Neural cell (in vitro differentiated cells): Measurements from ENCODE around the gene PCGF1. TPM values are rescaled to one million over a fixed set of nuclear protein-coding genes. Genes with fewer than 3 reads are reported as not detected.

Experiments
- H2AFZ ChIP-seq: fragments of 200-600, 300-800 bp; sonication (generic), shearing (Covaris generic); 2 replicates; pipeline ENCODE4 v1.6.0; 2014; ENCODE audit warnings: low read depth, mild to moderate bottlenecking, antibody characterized with exemption, low read length, moderate library complexity
- H3F3A ChIP-seq: fragments of 200-600 bp; shearing (Covaris generic); 2 replicates; pipeline ENCODE4 v1.6.1; 2016; ENCODE audit warnings: mild to moderate bottlenecking, moderate library complexity, mixed read lengths, antibody characterized with exemption, low read length; ENCODE audit not compliant: insufficient read depth, poor library complexity, severe bottlenecking
- H3K27ac ChIP-seq: fragments of 200-600, 300-800 bp; sonication (generic), shearing (Covaris generic); 2 replicates; pipeline ENCODE4 v1.5.1; 2014; ENCODE audit warnings: mild to moderate bottlenecking, low read length, moderate library complexity
- H3K27me3 ChIP-seq: fragments of 300-800, 200-600 bp; sonication (generic), shearing (Covaris generic); 2 replicates; pipeline ENCODE4 v1.6.0; 2014; ENCODE audit warnings: mild to moderate bottlenecking, low read depth, low read length, moderate library complexity; ENCODE audit not compliant: insufficient read depth
- H3K36me3 ChIP-seq: fragments of 300-800, 200-600 bp; sonication (generic), shearing (Covaris generic); 2 replicates; pipeline ENCODE4 v1.5.1; 2014; ENCODE audit warnings: mild to moderate bottlenecking, antibody characterized with exemption, low read length, moderate library complexity; ENCODE audit not compliant: insufficient read depth
- H3K4me2 ChIP-seq: fragments of 300-800, 200-600 bp; sonication (generic), shearing (Covaris generic); 2 replicates; pipeline ENCODE4 v1.6.0; 2014; ENCODE audit warnings: mild to moderate bottlenecking, low read length
- H3K4me3 ChIP-seq: fragments of 300-800, 200-600 bp; sonication (generic), shearing (Covaris generic); 2 replicates; pipeline ENCODE4 v1.5.1; 2014; ENCODE audit warnings: mild to moderate bottlenecking, low read length, moderate library complexity
- H3K79me2 ChIP-seq: fragments of 200-600 bp; shearing (Covaris generic); replicated peaks from 2 replicates; pipeline ENCODE4 v1.6.0; 2014; ENCODE audit warnings: mild to moderate bottlenecking, low read length, moderate library complexity; ENCODE audit not compliant: insufficient read depth
- H3K9ac ChIP-seq: fragments of 300-800, 200-600 bp; sonication (generic), shearing (Covaris generic); 2 replicates; pipeline ENCODE4 v1.6.1; 2016; ENCODE audit warnings: mild to moderate bottlenecking, low read length, mixed read lengths
- H3K9me2 ChIP-seq: fragments of 200-600 bp; shearing (Covaris generic); 2 replicates; pipeline ENCODE4 v1.6.1; 2016; ENCODE audit warnings: mild to moderate bottlenecking, low read length, mixed read lengths; ENCODE audit not compliant: insufficient read depth
- H3K9me3 ChIP-seq: fragments of 200-600, 300-800 bp; sonication (generic), shearing (Covaris generic); 2 replicates; pipeline ENCODE4 v1.6.1; 2016; ENCODE audit warnings: mild to moderate bottlenecking, mixed run types, low read length, moderate library complexity, mixed read lengths
- H4K20me1 ChIP-seq: fragments of 200-600 bp; shearing (Covaris generic); 2 replicates; pipeline ENCODE4 v1.6.1; 2016; ENCODE audit warnings: mild to moderate bottlenecking, mixed run types; ENCODE audit not compliant: insufficient read depth
- EP300 ChIP-seq: fragments of 450-650 bp; conservative IDR thresholded peaks from 2 replicates; pipeline ENCODE4 v1.6.1; 2014; ENCODE audit warnings: antibody characterized with exemption, mild to moderate bottlenecking, moderate library complexity; ENCODE audit not compliant: poor library complexity, severe bottlenecking
- EZH2 ChIP-seq: fragments of 200-600, 300-800 bp; shearing (Covaris generic), sonication (generic); IDR thresholded peaks from 2 replicates; pipeline ENCODE4 v1.6.1; 2014; ENCODE audit warnings: antibody characterized with exemption, low read length, borderline replicate concordance, mild to moderate bottlenecking; ENCODE audit not compliant: insufficient read depth, poor library complexity, severe bottlenecking
- MXI1 ChIP-seq: fragments of 450-650 bp; conservative IDR thresholded peaks from 2 replicates; pipeline ENCODE4 v1.6.1; 2014; ENCODE audit warnings: antibody characterized with exemption, mild to moderate bottlenecking; ENCODE audit not compliant: poor library complexity, severe bottlenecking
- POLR2AphosphoS5 ChIP-seq: IDR thresholded peaks from 2 replicates; pipeline ENCODE4 v1.6.1; 2012
- RAD21 ChIP-seq: fragments of 450-650 bp; conservative IDR thresholded peaks from 2 replicates; pipeline ENCODE4 v1.6.1; 2014; ENCODE audit warnings: antibody characterized with exemption, mild to moderate bottlenecking, moderate library complexity
- REST ChIP-seq: IDR thresholded peaks from 2 replicates; pipeline ENCODE4 v1.6.1; 2012; ENCODE audit warnings: borderline replicate concordance
- SMC3 ChIP-seq: fragments of 450-650 bp; conservative IDR thresholded peaks from 2 replicates; pipeline ENCODE4 v1.6.1; 2014; ENCODE audit warnings: antibody characterized with exemption, mild to moderate bottlenecking, moderate library complexity; ENCODE audit not compliant: poor library complexity
- TAF1 ChIP-seq: IDR thresholded peaks from 2 replicates; pipeline ENCODE4 v1.6.1; 2012; ENCODE audit warnings: low read depth
- polyA plus RNA-seq: library from polyadenylated mRNA; depleted of rRNA; stranded (reverse); fragments of >200 nt; gene quantifications from 2 replicates; pipeline ENCODE4 v1.2.3, GENCODE V29; 2014
- TF ChIP-seq, protein P1 (sequence below): fragments of 450-650 bp; IDR thresholded peaks from 2 replicates; pipeline ENCODE4 v1.5.1; 2014; ENCODE audit warnings: antibody characterized with exemption, mild to moderate bottlenecking, moderate library complexity; ENCODE audit not compliant: poor library complexity, severe bottlenecking

The PCGF1 gene
- polyA plus RNA-seq, 1 donor from 2014 or later, result 30.2 TPM

- Histone ChIP-seq H3K9ac (no peak overlapping the region), H3K4me3 (no peak overlapping the region), H3K9me3 (no peaks in the 10 kb centered on the region), H3K9me2 (no peaks in the 10 kb centered on the region), H3K27ac (no peak overlapping the region), H3K4me2 (no peak overlapping the region), H3F3A (no peaks in the 10 kb centered on the region), H3K79me2 (no peaks in the 10 kb centered on the region), H2AFZ (no peak overlapping the region), H4K20me1 (no peaks in the 10 kb centered on the region), H3K36me3 (no peaks in the 10 kb centered on the region), H3K27me3 (no peaks in the 10 kb centered on the region)
- TF ChIP-seq RAD21, result no peak
- no peak for TF ChIP-seq EZH2
- no peak for TF ChIP-seq REST
- TF ChIP-seq MXI1, result no peak
- TF ChIP-seq, protein P1, sequence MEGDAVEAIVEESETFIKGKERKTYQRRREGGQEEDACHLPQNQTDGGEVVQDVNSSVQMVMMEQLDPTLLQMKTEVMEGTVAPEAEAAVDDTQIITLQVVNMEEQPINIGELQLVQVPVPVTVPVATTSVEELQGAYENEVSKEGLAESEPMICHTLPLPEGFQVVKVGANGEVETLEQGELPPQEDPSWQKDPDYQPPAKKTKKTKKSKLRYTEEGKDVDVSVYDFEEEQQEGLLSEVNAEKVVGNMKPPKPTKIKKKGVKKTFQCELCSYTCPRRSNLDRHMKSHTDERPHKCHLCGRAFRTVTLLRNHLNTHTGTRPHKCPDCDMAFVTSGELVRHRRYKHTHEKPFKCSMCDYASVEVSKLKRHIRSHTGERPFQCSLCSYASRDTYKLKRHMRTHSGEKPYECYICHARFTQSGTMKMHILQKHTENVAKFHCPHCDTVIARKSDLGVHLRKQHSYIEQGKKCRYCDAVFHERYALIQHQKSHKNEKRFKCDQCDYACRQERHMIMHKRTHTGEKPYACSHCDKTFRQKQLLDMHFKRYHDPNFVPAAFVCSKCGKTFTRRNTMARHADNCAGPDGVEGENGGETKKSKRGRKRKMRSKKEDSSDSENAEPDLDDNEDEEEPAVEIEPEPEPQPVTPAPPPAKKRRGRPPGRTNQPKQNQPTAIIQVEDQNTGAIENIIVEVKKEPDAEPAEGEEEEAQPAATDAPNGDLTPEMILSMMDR, result no peak
- TF ChIP-seq SMC3, result no peak
- TF ChIP-seq EP300, result no peak
- TF ChIP-seq POLR2AphosphoS5, result no peak
- no peak for TF ChIP-seq TAF1
Measured at GRCh38 chr2:74538881-74539339, 31.4 kb upstream of the PCGF1 start.

DNA sequence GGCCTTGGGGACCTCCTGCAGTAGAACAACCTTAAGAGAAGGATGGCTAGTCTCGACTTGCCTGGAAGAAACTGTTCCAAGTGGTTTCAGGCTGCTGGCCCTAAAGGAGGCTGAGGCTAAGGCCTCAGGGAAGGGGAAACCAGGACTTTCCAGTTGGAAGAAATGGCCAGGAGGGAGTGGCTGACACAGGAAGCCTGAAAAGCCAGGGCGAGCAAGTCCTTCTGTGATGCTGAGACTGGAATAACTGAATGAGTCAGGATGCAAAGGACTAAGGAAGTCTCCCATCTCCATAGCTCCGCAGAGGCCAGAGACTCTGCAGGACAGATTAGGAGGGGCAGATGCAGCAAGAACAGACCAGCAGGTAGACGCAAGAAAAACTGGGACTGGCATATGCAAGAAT, 29.6 kb upstream of the PCGF1 start:
- no peaks in the 10 kb centered on the region for H3K36me3 ChIP-seq
- no peak overlapping the region for H3K4me3 ChIP-seq
- no peak overlapping the region for H3K9ac ChIP-seq
- no peaks in the 10 kb centered on the region for H3F3A ChIP-seq
- H3K9me2 ChIP-seq, result no peaks in the 10 kb centered on the region
- TF ChIP-seq EP300 (no peak), TAF1 (no peak), EZH2 (no peak), POLR2AphosphoS5 (no peak), MXI1 (no peak), SMC3 (no peak), REST (no peak), RAD21 (no peak)
- TF ChIP-seq, protein P1, result no peak
- no peak overlapping the region for H3K27ac ChIP-seq
- no peaks in the 10 kb centered on the region for H3K9me3 ChIP-seq
- H3K4me2 ChIP-seq, result no peak overlapping the region
- H4K20me1 ChIP-seq, result no peaks in the 10 kb centered on the region
- no peaks in the 10 kb centered on the region for H3K79me2 ChIP-seq
- H3K27me3 ChIP-seq, result no peaks in the 10 kb centered on the region
- H2AFZ ChIP-seq, result no peak overlapping the region
